ENCODE data around the gene RASL11A. TPM values are rescaled to one million over a fixed set of nuclear protein-coding genes. Genes with fewer than 3 reads are reported as not detected.

RASL11A gene
- total and polyA plus RNA-seq, 9 donors: 6.2 to 36.3 (median 18.6) TPM

- no peak overlapping the region for H3K4me3 ChIP-seq
- WGBS, 3 donors: 80 to 84% (median 83%) methylated on average over 3 of the region's 3 CpGs
- intact Hi-C loops (cut with DNase I): loop anchor here in 2 of 4 donors (10.0 kb wide), 2 partner anchors 82 to 188 kb away; partner anchors contain the start of gene USP12 (in 1 of the 2)
These were observed 13.4 kb upstream of the RASL11A start for GRCh38 chr13:27257233-27257568.

GRCh38 chr13:27257648-27258253 lies 12.9 kb upstream of the RASL11A start:
- H3K9me3 ChIP-seq: no peaks in the 10 kb centered on the region
- H3K4me1 ChIP-seq (ENCODE audit: insufficient read depth): peaks cover 7% of the 10 kb centered on the region
- no peaks in the 10 kb centered on the region for H3K27me3 ChIP-seq
- DNase-seq: no peak
- TF ChIP-seq POLR2A (IDR thresholded peaks at IDR 0.05) (no peak), CTCF (IDR thresholded peaks at IDR 0.05) (no peak), EP300 (IDR thresholded peaks at IDR 0.05) (no peak)
- H3K27ac ChIP-seq: no peak overlapping the region
- intact Hi-C loops (cut with DNase I): loop anchor here in 2 of 4 donors (10.0 kb wide), 2 partner anchors 83 to 187 kb away; partner anchors contain the start of gene USP12 (in 1 of the 2)
- WGBS, 3 donors: 80 to 89% (median 84%) methylated on average over 11 of the region's 11 CpGs
- H3K36me3 ChIP-seq: no peaks in the 10 kb centered on the region
- no peak overlapping the region for H3K4me3 ChIP-seq

More at GRCh38 chr13:27257233-27257568, 13.4 kb upstream of the RASL11A start:
- peaks cover 7% of the 10 kb centered on the region for H3K4me1 ChIP-seq (ENCODE audit: insufficient read depth)
- no peaks in the 10 kb centered on the region for H3K9me3 ChIP-seq
- H3K36me3 ChIP-seq: no peaks in the 10 kb centered on the region
- no peaks in the 10 kb centered on the region for H3K27me3 ChIP-seq
- H3K27ac ChIP-seq: no peak overlapping the region
- no peak for DNase-seq
- TF ChIP-seq EP300 (IDR thresholded peaks at IDR 0.05): no peak
- TF ChIP-seq POLR2A (IDR thresholded peaks at IDR 0.05): no peak
- no peak for TF ChIP-seq CTCF (IDR thresholded peaks at IDR 0.05)

DNA sequence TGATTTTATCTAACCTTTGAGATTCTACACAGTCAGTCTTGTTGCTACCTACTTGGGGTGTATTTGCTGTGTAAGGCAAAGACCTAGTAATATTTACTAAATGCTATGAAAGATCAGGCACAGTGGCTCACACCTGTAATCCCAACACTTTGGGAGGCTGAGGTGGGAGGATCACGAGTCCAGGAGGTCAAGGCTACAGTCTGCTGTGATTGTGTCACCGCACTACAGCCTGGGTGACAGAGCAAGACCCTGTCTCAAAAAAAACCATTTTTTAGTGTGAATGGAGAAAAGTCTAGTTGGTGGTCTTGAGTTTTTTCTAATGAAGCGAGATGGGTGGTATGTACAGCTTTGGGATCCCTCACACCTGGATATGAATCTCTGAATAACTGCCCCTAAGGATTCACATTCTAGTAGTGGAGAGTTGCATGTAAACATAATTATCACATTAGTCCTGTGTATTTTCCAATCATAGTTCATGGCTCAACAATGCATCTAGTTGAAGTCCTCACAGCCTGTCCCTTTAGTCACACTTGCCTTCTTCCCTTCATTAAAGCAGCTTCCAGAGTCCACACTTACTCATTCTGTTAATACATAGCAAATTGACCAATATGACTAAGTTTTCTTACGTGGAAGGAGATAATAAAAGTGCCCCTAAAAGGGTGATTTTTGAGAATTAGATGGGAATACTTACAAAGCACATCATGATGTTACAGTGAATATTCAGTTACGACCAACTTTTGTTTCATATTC lies 11.8 kb upstream of the RASL11A start:
- WGBS, 3 donors: 90 to 96% (median 93%) methylated on average over 5 of the region's 5 CpGs
- H3K27me3 ChIP-seq: no peaks in the 10 kb centered on the region
- DNase-seq: no peak
- H3K36me3 ChIP-seq: no peaks in the 10 kb centered on the region
- H3K4me3 ChIP-seq: no peak overlapping the region
- H3K4me1 ChIP-seq (ENCODE audit: insufficient read depth): peaks cover 5% of the 10 kb centered on the region
- intact Hi-C loops (cut with DNase I): loop anchor here in 2 of 4 donors (10.0 kb wide), 2 partner anchors 84 to 186 kb away; partner anchors contain the start of gene USP12 (in 1 of the 2)
- TF ChIP-seq EP300 (IDR thresholded peaks at IDR 0.05): no peak
- TF ChIP-seq POLR2A (IDR thresholded peaks at IDR 0.05): no peak
- TF ChIP-seq CTCF (IDR thresholded peaks at IDR 0.05): no peak
- no peaks in the 10 kb centered on the region for H3K9me3 ChIP-seq
- H3K27ac ChIP-seq: no peak overlapping the region

- no peaks in the 10 kb centered on the region for H3K9me3 ChIP-seq
- intact Hi-C loops (cut with DNase I): loop anchor here in 2 of 4 donors (10.0 kb wide), 2 partner anchors 85 to 185 kb away; partner anchors contain the start of gene USP12 (in 1 of the 2)
- 18 to 33% (median 26%) methylated on average over 2 of the region's 2 CpGs for WGBS, 3 donors
- DNase-seq: no peak
- H3K27me3 ChIP-seq: no peaks in the 10 kb centered on the region
- H3K4me1 ChIP-seq (ENCODE audit: insufficient read depth): no peaks in the 10 kb centered on the region
- no peaks in the 10 kb centered on the region for H3K36me3 ChIP-seq
- no peak for TF ChIP-seq CTCF (IDR thresholded peaks at IDR 0.05)
- no peak for TF ChIP-seq EP300 (IDR thresholded peaks at IDR 0.05)
- no peak for TF ChIP-seq POLR2A (IDR thresholded peaks at IDR 0.05)
- no peak overlapping the region for H3K4me3 ChIP-seq
- H3K27ac ChIP-seq: no peak overlapping the region
These were observed 10.8 kb upstream of the RASL11A start for GRCh38 chr13:27259831-27260230.

Data from ovary (tissue), 9 donors.